ENCODE results near the gene SLC6A8.

SLC6A8 gene

DNA sequence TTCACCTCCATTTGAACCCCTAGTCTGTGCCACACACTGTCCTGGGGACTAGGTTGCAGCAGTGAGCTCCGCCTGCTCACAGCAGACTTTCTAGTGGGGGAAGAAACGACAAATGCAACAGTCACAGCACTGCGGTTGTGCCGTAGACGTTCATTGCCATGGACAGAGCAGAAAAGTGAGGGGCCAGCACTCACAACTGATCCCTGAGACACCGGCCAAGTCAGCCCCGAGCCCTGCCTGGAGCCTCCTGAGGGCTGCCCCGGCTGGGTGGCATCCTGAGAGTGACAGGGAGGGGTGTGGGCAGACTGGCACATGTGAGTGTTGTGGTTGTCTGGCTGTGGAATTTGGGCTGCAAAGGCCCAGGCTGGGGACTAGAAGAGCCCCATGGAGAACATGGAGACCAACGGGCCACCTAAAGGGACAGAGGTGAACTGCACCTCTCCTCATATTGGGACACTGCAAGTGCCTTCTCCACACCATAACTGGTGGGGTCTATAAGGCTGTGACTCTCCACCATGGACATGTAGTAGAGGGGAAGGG, 36.1 kb upstream of the SLC6A8 start:
- TF ChIP-seq Cebpa-rat (IDR thresholded peaks at IDR 0.05), result no peak
- Histone ChIP-seq H3K9me3 (replicated peaks in 1 of 11) (peaks cover 21 to 60% (median 53%) of the 10 kb centered on the region in 11 experiments), H3K27ac (no peak overlapping the region), H3K36me3 (no peaks in the 10 kb centered on the region), H4K20me1 (peaks cover 0 to 7% (median 0%) of the 10 kb centered on the region in 11 experiments; a peak in 2 of 22 replicates), H3K4me1 (peaks cover 0 to 2% (median 0%) of the 10 kb centered on the region in 10 experiments; a peak in 2 of 20 replicates), H3K4me3 (no peak overlapping the region), H3K9ac (no peak overlapping the region), H3K27me3 (peaks cover 24 to 55% (median 38%) of the 10 kb centered on the region in 11 experiments), H3K4me2 (no peak overlapping the region)

DNA sequence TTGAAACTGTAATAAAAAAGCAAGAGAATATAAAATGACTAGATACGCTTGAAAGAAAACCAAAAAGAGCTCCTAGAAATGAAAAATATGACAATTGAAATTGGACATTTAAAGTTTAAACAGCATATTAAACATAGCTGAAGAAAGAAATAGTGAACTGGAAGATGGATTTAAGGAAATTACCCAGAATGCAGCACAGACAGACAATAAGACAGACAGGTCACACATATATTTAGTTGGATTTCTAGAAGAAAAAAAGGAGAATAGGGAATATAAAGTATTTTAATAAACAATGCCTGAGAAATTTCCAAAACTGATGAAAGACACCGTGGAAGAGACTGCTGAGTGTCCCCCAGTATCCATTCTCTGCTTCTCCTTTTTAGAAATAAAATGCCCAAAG, 34.2 kb upstream of the SLC6A8 start:
- Histone ChIP-seq H3K27me3 (peaks cover 5 to 50% (median 25%) of the 10 kb centered on the region in 11 experiments), H3K4me3 (no peak overlapping the region), H4K20me1 (no peaks in the 10 kb centered on the region; a peak in 1 of 22 replicates), H3K9ac (no peak overlapping the region), H3K9me3 (replicated peaks in 1 of 11) (peaks cover 19 to 58% (median 41%) of the 10 kb centered on the region in 11 experiments), H3K27ac (no peak overlapping the region), H3K36me3 (no peaks in the 10 kb centered on the region), H3K4me1 (no peaks in the 10 kb centered on the region), H3K4me2 (no peak overlapping the region)
- TF ChIP-seq Cebpa-rat (IDR thresholded peaks at IDR 0.05), result no peak

DNA sequence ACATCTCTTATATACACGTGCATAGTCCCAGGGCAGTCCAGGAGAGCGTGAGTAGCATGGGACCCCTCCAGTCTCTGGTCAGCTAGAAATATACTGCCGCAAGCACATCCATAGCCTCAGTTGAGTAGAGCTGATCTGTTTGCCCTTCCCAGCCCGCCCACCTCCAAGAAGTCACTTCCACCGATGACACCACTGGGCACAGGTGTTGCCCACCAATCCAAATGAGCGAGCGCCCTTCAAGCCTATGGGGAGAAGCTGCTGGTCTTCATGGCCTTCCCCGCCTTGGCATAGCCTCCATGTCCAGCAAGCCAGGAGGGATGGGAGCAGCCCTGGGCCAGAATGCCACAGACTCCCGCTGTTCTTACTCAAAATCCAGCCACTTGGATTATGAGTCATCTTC, 30.6 kb upstream of the SLC6A8 start:
- H3K36me3 ChIP-seq, result no peaks in the 10 kb centered on the region
- H3K4me1 ChIP-seq, result no peaks in the 10 kb centered on the region
- H4K20me1 ChIP-seq, result no peaks in the 10 kb centered on the region; a peak in 1 of 22 replicates
- H3K9ac ChIP-seq, result no peak overlapping the region
- H3K27ac ChIP-seq, result no peak overlapping the region
- no peak overlapping the region for H3K4me3 ChIP-seq
- H3K27me3 ChIP-seq, result peaks cover 21 to 71% (median 49%) of the 10 kb centered on the region in 11 experiments
- no peak for TF ChIP-seq Cebpa-rat (IDR thresholded peaks at IDR 0.05)
- no peak overlapping the region for H3K4me2 ChIP-seq
- H3K9me3 ChIP-seq (replicated peaks in 1 of 11), result peaks cover 19 to 59% (median 35%) of the 10 kb centered on the region in 11 experiments

DNA sequence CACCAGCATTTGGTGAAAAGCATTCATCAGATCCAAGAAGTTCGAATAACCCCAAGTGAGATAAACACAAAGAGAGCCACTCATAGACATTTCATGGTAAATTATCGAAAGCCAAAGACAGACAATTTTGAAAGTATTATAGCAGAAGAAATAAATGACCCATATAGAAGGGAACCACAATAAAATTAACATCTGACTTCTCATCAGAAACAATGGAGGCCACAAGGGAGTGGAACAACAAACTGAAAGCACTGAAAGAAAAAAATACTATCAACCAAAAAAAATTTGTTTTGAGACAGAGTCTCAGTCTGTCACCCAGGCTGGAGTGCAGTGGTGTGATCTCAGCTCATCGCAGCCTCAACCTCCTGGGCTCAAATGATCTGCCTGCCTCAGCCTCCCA, 28.5 kb upstream of the SLC6A8 start:
- H3K27ac ChIP-seq, result no peak overlapping the region
- H3K4me2 ChIP-seq, result no peak overlapping the region
- no peak overlapping the region for H3K4me3 ChIP-seq
- H3K36me3 ChIP-seq, result no peaks in the 10 kb centered on the region
- peaks cover 7 to 43% (median 19%) of the 10 kb centered on the region in 11 experiments for H3K9me3 ChIP-seq (replicated peaks in 1 of 11)
- H3K4me1 ChIP-seq, result no peaks in the 10 kb centered on the region
- no peak overlapping the region for H3K9ac ChIP-seq
- H3K27me3 ChIP-seq, result peaks cover 31 to 80% (median 60%) of the 10 kb centered on the region in 11 experiments
- H4K20me1 ChIP-seq, result no peaks in the 10 kb centered on the region
- no peak for TF ChIP-seq Cebpa-rat (IDR thresholded peaks at IDR 0.05)

- Histone ChIP-seq H3K4me3 (no peak overlapping the region), H3K4me1 (no peaks in the 10 kb centered on the region), H4K20me1 (no peaks in the 10 kb centered on the region), H3K4me2 (peak overlapping the region in 5 of 11 experiments; percentile 3 to 53 (median 23); a peak in 5 of 22 replicates), H3K9ac (no peak overlapping the region), H3K36me3 (no peaks in the 10 kb centered on the region), H3K9me3 (replicated peaks in 1 of 11) (peaks cover 0 to 60% (median 14%) of the 10 kb centered on the region in 11 experiments; a peak in 14 of 22 replicates), H3K27ac (no peak overlapping the region), H3K27me3 (peaks cover 29 to 80% (median 64%) of the 10 kb centered on the region in 11 experiments)
- no peak for TF ChIP-seq Cebpa-rat (IDR thresholded peaks at IDR 0.05)
Measured at GRCh38 chrX:153662266-153662665, 25.5 kb upstream of the SLC6A8 start.

DNA sequence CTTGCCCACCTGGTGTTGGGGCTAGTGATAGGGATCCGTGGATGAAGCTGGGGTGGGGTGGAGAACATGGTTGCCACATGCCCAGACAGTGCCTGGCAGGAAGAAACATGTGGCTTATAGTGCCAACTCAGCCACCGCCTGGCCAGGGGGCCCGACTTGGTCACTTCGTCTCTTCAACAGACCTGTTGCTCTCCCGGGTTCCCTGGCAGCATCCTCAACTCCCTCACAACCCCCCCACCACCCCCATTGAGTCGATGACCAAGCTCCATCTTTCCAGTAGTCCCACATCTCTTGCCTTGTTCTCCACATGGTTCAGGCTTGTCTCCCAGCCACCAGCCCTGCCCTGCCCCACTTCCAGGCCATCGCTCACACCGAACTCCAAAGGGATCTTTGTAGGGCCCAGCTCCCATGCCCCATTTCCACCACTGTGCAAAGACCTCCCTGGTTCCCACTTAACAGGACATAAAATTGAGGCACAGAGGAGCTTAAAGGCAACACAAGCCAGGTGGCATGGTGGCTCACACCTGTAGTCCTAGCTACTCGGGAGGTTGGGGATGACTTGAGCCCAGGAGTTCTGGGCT, 21.9 kb upstream of the SLC6A8 start:
- Histone ChIP-seq H3K27me3 (peaks cover 23 to 54% (median 41%) of the 10 kb centered on the region in 11 experiments), H3K4me3 (no peak overlapping the region), H3K4me2 (no peak overlapping the region), H3K4me1 (no peaks in the 10 kb centered on the region), H3K9me3 (replicated peaks in 1 of 11) (peaks cover 0 to 57% (median 20%) of the 10 kb centered on the region in 11 experiments; a peak in 13 of 22 replicates), H3K27ac (no peak overlapping the region), H4K20me1 (no peaks in the 10 kb centered on the region), H3K36me3 (no peaks in the 10 kb centered on the region), H3K9ac (no peak overlapping the region)
- TF ChIP-seq Cebpa-rat (IDR thresholded peaks at IDR 0.05), result no peak

- no peak overlapping the region for H3K9ac ChIP-seq
- no peak for TF ChIP-seq Cebpa-rat (IDR thresholded peaks at IDR 0.05)
- peaks cover 19 to 54% (median 40%) of the 10 kb centered on the region in 11 experiments for H3K27me3 ChIP-seq
- peaks cover 0 to 63% (median 21%) of the 10 kb centered on the region in 11 experiments; a peak in 15 of 22 replicates for H3K9me3 ChIP-seq (replicated peaks in 1 of 11)
- H3K27ac ChIP-seq, result no peak overlapping the region
- H3K36me3 ChIP-seq, result no peaks in the 10 kb centered on the region
- no peak overlapping the region for H3K4me3 ChIP-seq
- H3K4me2 ChIP-seq, result peak overlapping the region in 1 of 11 experiments; percentile 20; a peak in 2 of 22 replicates
- H4K20me1 ChIP-seq, result no peaks in the 10 kb centered on the region; a peak in 1 of 22 replicates
- H3K4me1 ChIP-seq, result no peaks in the 10 kb centered on the region
Measured at GRCh38 chrX:153667281-153667955, 20.3 kb upstream of the SLC6A8 start.

DNA sequence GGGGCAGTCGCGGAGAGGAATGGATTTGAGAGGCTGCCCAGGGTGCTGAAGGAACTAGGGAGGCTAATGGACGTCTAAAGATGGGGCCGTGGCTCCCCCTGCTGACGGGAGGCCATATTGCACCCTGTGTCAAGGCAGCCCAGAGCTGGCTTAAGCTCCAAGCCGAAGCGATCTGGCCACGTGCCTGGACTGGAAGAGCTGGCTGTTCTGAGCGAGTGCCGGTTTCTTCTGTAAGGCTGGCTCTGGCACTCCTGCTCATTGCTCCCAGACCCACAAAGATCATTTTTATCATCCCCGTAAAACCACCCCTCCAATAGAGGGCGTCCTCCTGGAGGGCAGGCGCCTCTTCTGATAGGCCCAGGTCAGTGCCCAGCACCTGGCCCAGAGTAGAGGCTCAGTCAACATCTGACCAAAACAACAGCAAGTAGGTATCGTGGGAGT, 19.8 kb upstream of the SLC6A8 start:
- Histone ChIP-seq H3K9me3 (replicated peaks in 1 of 11) (peaks cover 0 to 68% (median 27%) of the 10 kb centered on the region in 11 experiments; a peak in 15 of 22 replicates), H3K36me3 (no peaks in the 10 kb centered on the region), H3K4me2 (peak overlapping the region in 1 of 11 experiments; percentile 20; a peak in 2 of 22 replicates), H3K4me3 (no peak overlapping the region), H3K9ac (no peak overlapping the region), H3K27me3 (peaks cover 22 to 54% (median 40%) of the 10 kb centered on the region in 11 experiments), H4K20me1 (no peaks in the 10 kb centered on the region; a peak in 1 of 22 replicates), H3K27ac (no peak overlapping the region), H3K4me1 (no peaks in the 10 kb centered on the region)
- TF ChIP-seq Cebpa-rat (IDR thresholded peaks at IDR 0.05), result no peak

Measured in BLaER1 treated with 17β-estradiol and CSF1 and Interleukin-3, amounts not matched to agents 10 nM and 100 nM (cell line).